Activated CD4-positive, alpha-beta T cell treated with anti-CD3 and anti-CD28 coated beads, Interleukin-2, Interleukin-4, amounts not matched to agents 100 ng/mL and 50 ng/mL, durations not matched to agents 16 hours and 8 hours (primary cell): Measurements from ENCODE around the gene EPC1.
"Not testable (repeated sequence)": the region's sequence is repeated elsewhere in the genome, so short reads cannot be mapped to it uniquely, and the experiment has no call there.

ENCODE experiments used
- DNase-seq: peaks from one replicate; pipeline ENCODE4 v3.0.0-alpha.2; 2020; ENCODE audit warnings: low spot score

Gene EPC1

DNA sequence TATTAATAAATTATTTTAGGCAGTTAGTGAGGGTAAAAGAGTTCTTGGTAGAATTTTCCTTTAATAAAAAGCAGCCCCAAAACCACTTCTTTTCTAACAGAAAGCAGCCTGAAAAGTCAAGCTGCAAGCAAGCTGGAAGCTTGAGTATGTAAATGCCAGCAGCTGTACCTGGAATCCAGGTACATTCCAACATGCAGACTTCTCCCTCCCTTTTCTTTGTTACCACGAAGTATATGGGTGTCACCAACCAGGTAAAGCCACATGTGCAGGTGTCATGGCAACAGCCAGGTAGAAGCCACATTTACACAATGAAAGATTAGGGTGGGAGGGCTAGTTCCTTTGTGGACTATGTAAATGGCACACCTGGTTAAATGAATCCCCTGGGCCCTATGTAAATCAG, 114.6 kb downstream of the EPC1 start:
- DNase-seq: no peak

DNA sequence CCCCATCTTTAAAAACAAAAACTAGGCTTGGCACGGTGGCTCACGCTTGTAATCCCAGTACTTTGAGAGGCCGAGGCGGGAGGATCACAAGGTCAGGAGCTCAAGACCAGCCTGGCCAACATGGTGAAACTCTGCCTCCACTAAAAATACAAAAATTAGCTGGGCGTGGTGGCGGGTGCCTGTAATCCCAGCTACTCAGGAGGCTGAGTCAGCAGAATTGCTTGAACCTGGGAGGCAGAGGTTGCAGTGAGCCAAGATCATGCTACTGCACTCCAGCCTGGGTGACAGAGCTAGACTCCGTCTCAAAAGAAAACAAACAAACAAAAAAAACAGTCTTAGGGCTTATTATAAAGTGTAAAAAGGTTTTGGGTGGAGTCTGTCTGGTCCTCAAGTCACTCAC, 117.2 kb downstream of the EPC1 start:
- not testable (repeated sequence) for DNase-seq

DNA sequence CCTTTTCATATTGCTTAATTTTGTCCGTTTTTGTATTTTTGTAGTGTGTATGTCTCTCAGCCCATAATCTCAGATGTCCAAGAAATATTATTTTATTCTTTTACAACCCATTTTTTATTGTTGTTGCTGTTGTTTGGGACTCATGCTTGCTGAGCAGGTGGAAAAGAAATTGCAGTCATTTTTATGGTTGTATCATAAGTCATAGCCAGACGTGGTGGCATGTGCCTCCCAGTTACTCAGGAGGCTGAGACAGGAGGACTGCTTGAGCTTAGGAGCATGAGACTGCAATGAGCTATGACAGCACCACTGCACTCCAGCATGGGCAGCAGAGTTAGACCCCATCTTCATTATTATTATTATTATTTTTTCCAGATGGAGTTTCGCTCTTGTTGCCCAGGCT, 117.8 kb downstream of the EPC1 start:
- DNase-seq: no peak

DNA sequence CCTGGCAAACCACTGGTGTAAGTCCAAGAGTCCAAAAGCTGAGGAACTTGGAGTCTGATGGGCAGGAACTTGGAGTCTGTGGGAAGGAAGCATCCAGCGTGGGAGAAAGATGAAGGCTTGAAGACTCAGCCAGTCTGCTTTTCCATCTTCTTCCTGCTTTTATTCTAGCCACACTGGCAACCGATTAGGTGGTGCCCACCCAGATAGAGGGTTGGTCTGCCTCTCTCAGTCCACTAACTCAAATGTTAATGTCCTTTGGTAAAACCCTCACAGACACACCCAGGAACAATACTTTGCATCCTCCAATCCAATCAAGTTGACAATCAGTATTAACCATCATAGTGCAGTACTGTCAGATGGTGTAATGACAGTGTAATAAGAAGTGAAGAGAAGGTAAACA, 119.2 kb downstream of the EPC1 start:
- no peak for DNase-seq

DNA sequence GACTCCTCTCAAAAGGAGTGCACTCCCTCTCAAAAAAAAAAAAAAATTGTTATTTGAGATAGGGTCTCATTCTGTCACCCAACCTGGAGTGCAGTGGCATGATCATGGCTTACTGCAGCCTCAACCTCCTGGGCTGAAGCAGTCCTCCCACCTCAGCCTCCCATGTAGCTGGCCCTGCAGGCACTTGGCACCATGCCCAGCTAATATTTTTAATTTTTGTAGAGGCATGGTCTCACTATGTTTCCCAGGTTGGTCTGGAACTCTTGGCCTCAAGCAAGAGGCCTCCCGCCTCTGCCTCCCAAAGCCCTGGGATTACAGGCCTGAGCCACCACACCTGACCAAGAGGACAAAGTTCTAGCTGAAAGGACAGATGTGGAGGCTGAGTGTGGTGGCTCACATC, 120.3 kb downstream of the EPC1 start:
- no peak for DNase-seq

DNA sequence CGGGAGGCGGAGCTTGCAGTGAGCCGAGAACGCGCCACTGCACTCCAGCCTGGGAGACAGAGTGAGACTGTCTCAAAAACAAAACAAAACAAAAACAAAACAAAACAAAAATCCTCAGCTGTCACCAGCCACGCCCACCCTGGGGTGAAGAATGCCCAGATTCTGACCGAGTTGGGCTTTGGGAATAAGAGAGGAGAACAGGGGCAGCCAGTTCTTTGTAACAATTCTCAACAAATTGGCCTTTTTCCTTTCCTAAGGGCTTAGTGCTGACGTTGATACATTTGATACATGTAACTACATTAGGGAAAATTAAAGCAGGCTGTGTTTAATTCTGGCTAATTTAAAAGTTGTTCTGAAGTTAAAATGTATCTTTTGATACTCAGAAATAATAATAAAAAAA, 121.0 kb downstream of the EPC1 start:
- DNase-seq: no peak

DNA sequence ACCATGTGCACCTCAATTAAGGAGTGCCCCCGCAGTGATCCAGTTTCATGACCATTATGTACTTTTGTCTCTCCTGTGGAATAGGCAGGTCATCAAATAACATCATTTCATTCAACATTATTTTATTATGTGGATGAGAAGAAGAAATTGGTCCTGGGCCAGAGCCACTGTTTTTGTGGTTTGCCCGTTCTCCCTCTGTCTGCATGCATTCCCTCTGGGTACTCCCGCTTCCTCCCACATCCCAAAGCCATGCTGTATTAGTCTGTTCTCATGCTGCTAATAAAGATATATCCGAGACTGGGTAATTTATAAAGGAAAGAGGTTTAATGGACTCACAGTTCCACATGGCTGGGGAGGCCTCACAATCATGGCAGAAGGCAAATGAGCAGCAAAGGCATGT, 124.6 kb downstream of the EPC1 start:
- not testable (repeated sequence) for DNase-seq

DNA sequence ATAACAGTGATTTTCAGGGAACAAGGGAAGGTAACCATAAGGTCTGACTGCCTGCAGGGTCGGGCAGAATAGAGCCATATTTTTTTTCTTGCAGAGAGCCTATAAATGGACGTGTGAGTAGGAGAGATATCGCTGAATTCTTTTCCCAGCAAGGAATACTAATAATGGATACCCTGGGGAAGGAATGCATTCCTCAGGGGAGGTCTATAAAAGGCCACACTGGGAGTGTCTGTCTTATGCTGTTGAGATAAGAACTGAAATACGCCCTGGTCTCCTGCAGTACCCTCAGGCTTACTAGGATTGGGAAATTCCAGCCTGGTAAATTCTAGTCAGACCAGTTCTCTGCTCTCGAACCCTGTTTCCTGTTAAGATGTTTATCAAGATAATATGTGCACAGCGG, 127.8 kb downstream of the EPC1 start:
- not testable (repeated sequence) for DNase-seq

DNA sequence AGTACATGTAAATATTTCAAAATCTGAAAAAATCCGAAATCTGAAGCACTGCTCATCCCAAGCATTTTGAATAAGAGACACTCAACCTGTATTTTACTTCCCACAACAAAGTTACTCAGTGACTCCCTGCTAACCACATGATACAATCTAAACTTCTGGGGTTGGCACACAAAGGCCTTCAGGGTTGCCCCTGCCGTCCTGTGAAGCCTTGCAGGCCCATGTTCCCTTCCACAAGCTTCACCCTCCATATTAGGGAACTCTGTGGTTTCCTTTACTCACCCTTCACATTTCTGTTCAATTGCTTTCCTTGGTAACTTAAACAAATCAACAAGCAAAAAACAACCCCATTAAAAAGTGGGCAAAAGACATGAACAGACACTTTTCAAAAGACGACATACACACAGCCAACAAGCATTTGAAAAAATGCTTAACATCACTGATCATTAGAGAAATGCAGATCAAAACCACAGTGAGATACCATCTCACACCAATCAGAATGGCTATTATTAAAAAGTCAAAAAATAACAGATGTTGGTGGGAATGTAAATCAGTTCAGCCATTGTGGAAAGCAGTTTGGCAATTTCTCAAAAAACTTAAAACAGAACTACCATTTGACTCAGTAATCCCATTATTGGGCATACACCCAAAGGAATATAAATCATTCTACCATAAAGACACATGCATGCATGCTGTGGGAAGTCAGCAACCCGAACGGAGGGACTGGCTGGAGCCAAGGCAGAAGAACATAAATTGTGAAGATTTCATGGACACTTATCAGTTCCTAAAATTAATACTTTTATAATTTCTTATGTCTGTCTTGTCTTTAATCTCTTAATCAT, 128.5 kb downstream of the EPC1 start:
- DNase-seq: not testable (repeated sequence)
